HepG2 (cell line): ENCODE measurements around the gene GPR37L1.

ENCODE experiments used
- ZNF274 ChIP-seq: sonication (generic); formaldehyde crosslinking; IDR thresholded peaks from 2 replicates; pipeline ENCODE4 v1.5.1; 2020; ENCODE audit warnings: mild to moderate bottlenecking, missing genetic modification reagents
- TF ChIP-seq, protein P1 (sequence below): sonication (generic); formaldehyde crosslinking; IDR thresholded peaks from 2 replicates; pipeline ENCODE4 v1.5.0; 2020; ENCODE audit warnings: mild to moderate bottlenecking, missing genetic modification reagents, moderate library complexity

DNA sequence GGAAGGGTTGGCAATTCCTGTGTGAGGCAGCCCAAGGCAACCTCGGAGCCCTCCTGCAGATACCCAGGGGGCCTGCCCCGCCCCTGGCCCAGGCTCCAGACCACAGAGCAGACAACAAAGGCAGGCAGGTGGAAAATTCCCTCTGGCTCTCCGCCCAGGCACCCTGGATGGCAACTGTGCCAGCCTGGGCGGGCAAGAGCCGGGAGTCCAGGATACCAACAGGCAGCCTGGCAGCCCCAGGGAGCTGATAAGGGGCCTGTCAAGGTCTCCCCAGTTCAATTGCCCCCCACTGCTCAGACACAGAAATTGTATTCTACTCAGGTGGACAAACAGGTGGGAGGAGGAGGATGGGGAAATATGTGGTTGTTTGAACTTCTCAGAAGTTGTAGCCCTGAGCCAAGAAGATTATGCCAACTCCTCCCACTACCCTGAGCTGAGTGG lies 15.4 kb upstream of the GPR37L1 start:
- TF ChIP-seq, protein P1, sequence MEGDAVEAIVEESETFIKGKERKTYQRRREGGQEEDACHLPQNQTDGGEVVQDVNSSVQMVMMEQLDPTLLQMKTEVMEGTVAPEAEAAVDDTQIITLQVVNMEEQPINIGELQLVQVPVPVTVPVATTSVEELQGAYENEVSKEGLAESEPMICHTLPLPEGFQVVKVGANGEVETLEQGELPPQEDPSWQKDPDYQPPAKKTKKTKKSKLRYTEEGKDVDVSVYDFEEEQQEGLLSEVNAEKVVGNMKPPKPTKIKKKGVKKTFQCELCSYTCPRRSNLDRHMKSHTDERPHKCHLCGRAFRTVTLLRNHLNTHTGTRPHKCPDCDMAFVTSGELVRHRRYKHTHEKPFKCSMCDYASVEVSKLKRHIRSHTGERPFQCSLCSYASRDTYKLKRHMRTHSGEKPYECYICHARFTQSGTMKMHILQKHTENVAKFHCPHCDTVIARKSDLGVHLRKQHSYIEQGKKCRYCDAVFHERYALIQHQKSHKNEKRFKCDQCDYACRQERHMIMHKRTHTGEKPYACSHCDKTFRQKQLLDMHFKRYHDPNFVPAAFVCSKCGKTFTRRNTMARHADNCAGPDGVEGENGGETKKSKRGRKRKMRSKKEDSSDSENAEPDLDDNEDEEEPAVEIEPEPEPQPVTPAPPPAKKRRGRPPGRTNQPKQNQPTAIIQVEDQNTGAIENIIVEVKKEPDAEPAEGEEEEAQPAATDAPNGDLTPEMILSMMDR (CRISPR knock-in tag), result no peak
- no peak for TF ChIP-seq ZNF274 (CRISPR knock-in tag)
